Measurements from ENCODE around the gene HGS. TPM values are rescaled to one million over a fixed set of nuclear protein-coding genes. Genes with fewer than 3 reads are reported as not detected.
A peak's percentile ranks its signal among the peaks of the same experiment; 100 is the strongest.

HGS gene
- total RNA-seq, 4 donors from 2014 or later, result 51.5 to 90.5 (median 66.6) TPM

DNA sequence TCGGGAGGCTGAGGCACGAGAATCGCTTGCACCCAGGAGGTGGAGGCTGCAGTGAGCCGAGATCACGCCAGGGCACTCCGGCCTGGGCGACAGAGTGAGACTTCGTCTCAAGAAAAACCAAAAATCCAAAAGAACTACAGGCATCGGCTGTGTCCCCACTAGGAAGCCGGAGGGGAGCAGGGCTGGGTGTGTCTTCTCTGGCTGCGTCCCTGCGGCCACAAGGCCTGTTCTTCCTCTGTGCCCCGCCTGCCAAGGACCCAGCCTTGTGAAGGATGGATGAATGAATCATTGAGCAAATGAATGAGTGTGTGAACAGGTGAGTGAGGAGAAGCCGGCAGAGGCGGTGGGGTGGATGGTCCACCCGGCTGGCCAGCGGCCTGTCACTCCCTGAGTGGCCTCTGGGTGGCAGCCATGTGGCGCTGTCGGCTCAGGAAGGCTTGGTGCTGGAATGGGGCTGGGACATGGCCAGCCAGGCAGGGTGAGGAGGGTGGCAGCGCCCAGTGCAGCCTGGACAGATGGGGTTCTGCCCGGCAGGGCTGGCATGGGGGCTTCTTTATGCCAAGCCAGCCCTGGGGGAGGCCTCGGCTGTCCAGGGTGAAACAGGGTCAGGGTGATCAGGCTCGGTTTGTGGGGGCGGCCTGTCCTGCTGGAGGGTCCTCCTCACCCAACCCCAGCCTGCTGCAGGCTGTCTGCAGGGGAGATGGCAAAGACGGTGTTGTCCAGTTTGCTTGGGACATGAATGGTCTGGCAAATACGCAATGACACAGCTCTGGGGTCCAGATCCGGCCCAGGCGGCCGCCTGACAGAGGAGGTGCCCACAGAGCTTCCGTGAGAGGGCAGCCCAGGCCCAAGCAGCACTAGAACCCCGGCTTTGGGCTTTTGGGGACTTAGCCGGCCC is 49.9 kb downstream of the HGS start:
- H3K27me3 ChIP-seq, result peaks cover 97% of the 10 kb centered on the region
- no peaks in the 10 kb centered on the region for H3K9me3 ChIP-seq
- H3K4me3 ChIP-seq, result no peak overlapping the region
- WGBS, 2 donors (ENCODE audit: low coverage in 1 of 2), result 26% methylated on average over 14 of the region's 32 CpGs; no CpG with 5 or more reads in 1 of the 2 donors
- no peak overlapping the region for H3K27ac ChIP-seq
- no peaks in the 10 kb centered on the region for H3K36me3 ChIP-seq
- TF ChIP-seq, protein P1, sequence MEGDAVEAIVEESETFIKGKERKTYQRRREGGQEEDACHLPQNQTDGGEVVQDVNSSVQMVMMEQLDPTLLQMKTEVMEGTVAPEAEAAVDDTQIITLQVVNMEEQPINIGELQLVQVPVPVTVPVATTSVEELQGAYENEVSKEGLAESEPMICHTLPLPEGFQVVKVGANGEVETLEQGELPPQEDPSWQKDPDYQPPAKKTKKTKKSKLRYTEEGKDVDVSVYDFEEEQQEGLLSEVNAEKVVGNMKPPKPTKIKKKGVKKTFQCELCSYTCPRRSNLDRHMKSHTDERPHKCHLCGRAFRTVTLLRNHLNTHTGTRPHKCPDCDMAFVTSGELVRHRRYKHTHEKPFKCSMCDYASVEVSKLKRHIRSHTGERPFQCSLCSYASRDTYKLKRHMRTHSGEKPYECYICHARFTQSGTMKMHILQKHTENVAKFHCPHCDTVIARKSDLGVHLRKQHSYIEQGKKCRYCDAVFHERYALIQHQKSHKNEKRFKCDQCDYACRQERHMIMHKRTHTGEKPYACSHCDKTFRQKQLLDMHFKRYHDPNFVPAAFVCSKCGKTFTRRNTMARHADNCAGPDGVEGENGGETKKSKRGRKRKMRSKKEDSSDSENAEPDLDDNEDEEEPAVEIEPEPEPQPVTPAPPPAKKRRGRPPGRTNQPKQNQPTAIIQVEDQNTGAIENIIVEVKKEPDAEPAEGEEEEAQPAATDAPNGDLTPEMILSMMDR (IDR thresholded peaks at IDR 0.05), result peak in 3 of 4 experiments; percentile 83 to 92 (median 90)
- TF ChIP-seq POLR2A (IDR thresholded peaks at IDR 0.05) (no peak), EP300 (IDR thresholded peaks at IDR 0.05) (no peak), POLR2AphosphoS5 (IDR thresholded peaks at IDR 0.05) (no peak)
- peaks cover 0 to 9% (median 0%) of the 10 kb centered on the region in 3 donors for H3K4me1 ChIP-seq
- ATAC-seq, result peak; percentile 88

DNA sequence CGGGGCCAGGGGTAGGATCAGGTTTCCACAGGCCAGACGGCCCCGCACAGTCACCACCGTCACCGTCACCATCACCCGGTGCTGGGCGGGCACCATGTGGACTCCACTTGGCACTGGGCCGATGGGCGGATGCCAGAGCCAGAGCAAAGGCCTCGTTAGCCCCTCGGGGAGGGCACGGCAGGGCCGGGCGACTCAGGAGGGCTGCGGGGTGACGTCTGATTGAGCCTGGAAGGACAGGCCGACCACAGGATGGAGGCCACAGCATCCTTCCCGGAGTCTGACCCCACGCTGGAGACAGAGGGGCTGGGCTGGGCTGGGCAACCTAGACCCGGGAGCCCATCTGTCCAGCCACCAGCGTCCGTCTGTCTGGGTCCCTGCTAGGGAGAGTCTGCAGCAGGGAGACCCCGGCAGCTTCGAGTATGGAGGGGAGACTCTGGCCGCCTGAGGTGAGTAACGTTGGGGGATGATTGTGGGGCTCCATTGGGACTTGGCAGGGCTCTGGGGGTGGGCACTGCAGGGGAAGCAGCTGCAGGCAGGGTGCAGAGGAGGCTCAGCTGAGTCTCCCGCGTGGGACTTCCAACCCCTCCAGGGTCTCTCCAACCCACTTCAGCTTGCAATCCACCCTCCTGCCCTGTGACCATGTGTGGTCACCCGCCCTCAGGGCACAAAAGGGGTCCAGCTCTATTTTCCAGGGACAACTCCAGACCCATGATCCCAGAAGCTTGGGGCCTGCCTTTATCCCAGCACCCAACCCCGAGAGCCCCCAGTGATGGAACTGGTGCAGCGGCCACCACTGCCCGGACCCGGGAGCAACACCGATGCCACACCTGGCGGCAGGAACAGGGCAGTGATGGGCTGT is 50.8 kb downstream of the HGS start:
- WGBS, 2 donors (ENCODE audit: low coverage in 1 of 2), result 86% methylated on average over 5 of the region's 35 CpGs; no CpG with 5 or more reads in 1 of the 2 donors

DNA sequence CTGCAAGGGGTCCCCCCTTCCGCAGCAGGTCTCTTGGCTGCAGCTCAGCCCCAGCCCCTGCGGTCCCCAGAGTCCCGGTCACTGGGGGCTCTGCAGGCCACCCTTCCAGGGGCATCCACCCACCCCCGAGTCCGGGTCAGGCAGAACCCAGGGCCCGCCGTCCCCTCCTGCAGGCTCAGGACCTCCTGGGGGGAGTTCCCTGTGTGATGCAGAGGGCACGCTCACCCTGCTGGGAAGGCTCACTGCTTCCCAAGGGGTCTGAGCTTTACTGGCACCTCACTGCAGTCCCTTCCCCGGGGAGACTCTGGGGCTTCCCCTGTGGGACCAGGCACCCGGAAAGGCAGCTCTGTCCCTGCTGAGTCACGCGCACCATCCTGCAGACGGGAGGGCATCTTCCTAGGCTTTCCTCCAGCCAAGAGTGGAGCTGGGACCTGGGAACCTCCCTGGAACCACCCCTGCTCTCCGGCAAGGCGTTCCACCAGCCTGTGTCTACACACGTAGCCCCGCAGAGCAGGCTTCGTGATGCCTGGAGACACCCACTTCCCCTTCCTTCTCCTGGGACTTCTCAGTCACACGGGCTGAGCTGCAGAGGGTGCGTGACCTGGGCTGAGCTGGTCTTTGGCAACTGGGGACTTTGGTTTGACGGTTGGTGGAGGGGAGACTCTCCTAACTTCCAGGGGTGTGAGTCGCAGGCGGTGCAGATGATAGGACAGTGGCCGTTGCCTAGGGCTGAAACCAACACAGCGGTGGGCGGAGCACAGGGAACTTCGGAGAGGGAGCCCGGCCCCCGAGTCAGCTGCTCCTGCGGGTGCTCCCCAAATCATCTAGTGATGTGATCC is 51.7 kb downstream of the HGS start:
- Histone ChIP-seq H3K4me1 (peaks cover 0 to 9% (median 0%) of the 10 kb centered on the region in 3 donors), H3K27ac (no peak overlapping the region), H3K9me3 (no peaks in the 10 kb centered on the region), H3K36me3 (no peaks in the 10 kb centered on the region), H3K4me3 (no peak overlapping the region), H3K27me3 (peaks cover 90% of the 10 kb centered on the region)
- TF ChIP-seq POLR2A (IDR thresholded peaks at IDR 0.05), result no peak
- no peak for TF ChIP-seq EP300 (IDR thresholded peaks at IDR 0.05)
- TF ChIP-seq, protein P1 (IDR thresholded peaks at IDR 0.05), result no peak
- no peak for TF ChIP-seq POLR2AphosphoS5 (IDR thresholded peaks at IDR 0.05)
- ATAC-seq, result no peak
- 7 to 25% methylated on average over 5 to 6 of the region's 30 CpGs for WGBS, 2 donors (ENCODE audit: low coverage in 1 of 2)

More for the DNA sequence above, 50.8 kb downstream of the HGS start:
- Histone ChIP-seq H3K9me3 (no peaks in the 10 kb centered on the region), H3K4me1 (peaks cover 0 to 9% (median 0%) of the 10 kb centered on the region in 3 donors), H3K36me3 (no peaks in the 10 kb centered on the region), H3K27me3 (peaks cover 91% of the 10 kb centered on the region), H3K4me3 (no peak overlapping the region), H3K27ac (no peak overlapping the region)
- ATAC-seq, result no peak
- TF ChIP-seq, protein P1 (IDR thresholded peaks at IDR 0.05), result no peak
- TF ChIP-seq EP300 (IDR thresholded peaks at IDR 0.05) (no peak), POLR2A (IDR thresholded peaks at IDR 0.05) (no peak), POLR2AphosphoS5 (IDR thresholded peaks at IDR 0.05) (no peak)

DNA sequence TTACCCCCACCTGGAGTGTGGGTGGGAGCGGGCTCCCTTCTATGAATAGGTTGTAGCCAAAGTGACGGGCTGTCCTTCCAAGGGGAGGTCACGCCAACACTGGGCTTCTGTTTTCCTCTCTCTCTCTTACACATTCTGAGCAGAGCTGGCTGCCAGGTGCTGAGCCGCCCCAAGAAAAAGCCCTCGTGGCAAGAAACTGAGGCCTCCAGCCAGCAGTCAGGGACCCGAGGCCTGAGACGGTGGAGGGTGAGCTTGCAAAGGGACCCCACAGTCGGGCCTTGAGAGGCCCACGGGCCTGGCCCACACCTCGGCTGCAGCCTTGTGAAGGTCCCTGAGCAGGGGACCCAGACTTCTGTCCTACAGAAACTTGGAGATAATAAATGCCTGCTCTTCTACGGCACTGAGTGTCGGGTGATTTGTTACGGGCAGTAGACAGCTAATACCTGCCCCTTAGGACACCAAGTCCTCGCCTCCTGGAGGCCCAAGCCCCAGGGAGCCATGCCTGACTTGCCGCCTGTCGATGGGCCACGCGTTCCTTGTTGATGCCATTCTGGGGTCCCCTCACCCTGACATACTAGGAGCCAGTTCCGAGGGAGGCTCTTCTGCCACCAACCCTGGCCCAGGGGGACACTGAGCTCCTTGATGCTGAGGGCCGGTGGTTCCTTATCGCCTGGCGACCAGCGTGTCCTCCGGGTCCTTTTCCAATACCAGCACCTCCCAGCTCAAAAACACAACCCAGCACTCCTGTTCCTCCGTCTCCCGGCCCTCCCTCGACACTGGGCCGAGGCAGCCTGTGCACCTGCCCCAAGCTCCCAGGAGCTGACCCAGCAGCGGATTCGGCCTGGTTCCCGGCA is 54.4 kb downstream of the HGS start:
- Histone ChIP-seq H3K4me1 (peaks cover 0 to 9% (median 0%) of the 10 kb centered on the region in 3 donors), H3K27me3 (peaks cover 80% of the 10 kb centered on the region), H3K4me3 (no peak overlapping the region), H3K36me3 (no peaks in the 10 kb centered on the region), H3K9me3 (no peaks in the 10 kb centered on the region), H3K27ac (no peak overlapping the region)
- no peak for ATAC-seq
- 90% methylated on average over 8 of the region's 31 CpGs; no CpG with 5 or more reads in 1 of the 2 donors for WGBS, 2 donors (ENCODE audit: low coverage in 1 of 2)
- no peak for TF ChIP-seq POLR2AphosphoS5 (IDR thresholded peaks at IDR 0.05)

All from gastroesophageal sphincter (tissue), 4 donors.